ENCODE measurements around the gene CNTN1. TPM values are rescaled to one million over a fixed set of nuclear protein-coding genes. Genes with fewer than 3 reads are reported as not detected.

The CNTN1 gene
- total RNA-seq, 1 experiment from 2014 or later = not detected

DNA sequence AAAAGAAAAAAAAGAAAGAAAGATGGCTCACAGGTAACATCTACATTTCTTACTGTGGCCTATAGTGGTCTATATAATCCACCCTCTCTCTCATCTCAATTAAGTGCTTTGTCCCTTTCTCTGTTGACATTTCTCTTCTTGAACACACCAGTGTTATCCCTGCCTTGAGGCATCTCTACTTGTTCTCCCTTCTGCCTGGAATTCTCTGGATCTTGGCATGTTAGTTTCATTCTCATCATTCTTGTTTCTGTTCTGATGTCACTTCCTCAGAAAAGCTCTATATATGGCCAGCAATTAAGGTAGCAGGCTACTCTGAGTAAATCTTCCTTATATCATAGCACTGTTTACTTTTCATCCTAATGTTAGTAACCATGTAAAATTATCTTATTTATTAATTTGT is 340.1 kb downstream of the CNTN1 start:
- CTCF ChIA-PET = no interaction called here
- no peak for DNase-seq (ENCODE audit: unreplicated experiment)

DNA sequence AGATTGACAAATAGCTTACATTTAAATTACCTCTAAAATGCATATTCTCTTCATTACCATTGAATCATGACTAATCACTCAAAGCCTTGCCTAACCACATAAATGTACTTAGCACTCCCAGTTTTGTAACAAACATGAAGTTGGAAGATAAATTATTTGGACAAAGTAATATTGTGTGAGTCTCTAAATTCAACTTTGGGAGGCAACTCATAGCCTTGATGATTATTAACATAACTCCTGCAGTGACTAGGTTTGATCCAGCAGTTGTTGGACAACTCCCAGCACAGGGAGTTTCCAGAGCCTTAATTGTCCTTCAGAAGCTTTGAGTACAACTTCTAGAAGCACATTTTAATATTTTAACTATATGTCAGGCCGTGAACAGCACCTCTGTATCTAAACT is 342.4 kb downstream of the CNTN1 start:
- Mint-ChIP-seq H3K4me3 (ENCODE audit: unreplicated experiment) (no peak overlapping the region), H3K27me3 (ENCODE audit: insufficient read depth, unreplicated experiment) (peaks cover 36% of the 10 kb centered on the region), H3K27ac (ENCODE audit: low read depth, unreplicated experiment) (no peak overlapping the region), H3K36me3 (ENCODE audit: insufficient read depth, unreplicated experiment) (no peaks in the 10 kb centered on the region), H3K4me1 (ENCODE audit: insufficient read depth, unreplicated experiment) (no peaks in the 10 kb centered on the region), H3K9me3 (ENCODE audit: unreplicated experiment) (no peaks in the 10 kb centered on the region)
- DNase-seq (ENCODE audit: unreplicated experiment) = no peak
- CTCF ChIA-PET = interaction anchor here (0.7 kb wide), 1 partner anchor 1074 kb away, joined by 3 read pairs; no protein-coding TSS in a partner anchor
- POLR2A ChIA-PET = no interaction called here
- no TSS peak for BruUV-seq (replicated peaks)
- intact Hi-C loops (cut with micrococcal nuclease) = no loop called here
- TF ChIP-seq, protein P1, sequence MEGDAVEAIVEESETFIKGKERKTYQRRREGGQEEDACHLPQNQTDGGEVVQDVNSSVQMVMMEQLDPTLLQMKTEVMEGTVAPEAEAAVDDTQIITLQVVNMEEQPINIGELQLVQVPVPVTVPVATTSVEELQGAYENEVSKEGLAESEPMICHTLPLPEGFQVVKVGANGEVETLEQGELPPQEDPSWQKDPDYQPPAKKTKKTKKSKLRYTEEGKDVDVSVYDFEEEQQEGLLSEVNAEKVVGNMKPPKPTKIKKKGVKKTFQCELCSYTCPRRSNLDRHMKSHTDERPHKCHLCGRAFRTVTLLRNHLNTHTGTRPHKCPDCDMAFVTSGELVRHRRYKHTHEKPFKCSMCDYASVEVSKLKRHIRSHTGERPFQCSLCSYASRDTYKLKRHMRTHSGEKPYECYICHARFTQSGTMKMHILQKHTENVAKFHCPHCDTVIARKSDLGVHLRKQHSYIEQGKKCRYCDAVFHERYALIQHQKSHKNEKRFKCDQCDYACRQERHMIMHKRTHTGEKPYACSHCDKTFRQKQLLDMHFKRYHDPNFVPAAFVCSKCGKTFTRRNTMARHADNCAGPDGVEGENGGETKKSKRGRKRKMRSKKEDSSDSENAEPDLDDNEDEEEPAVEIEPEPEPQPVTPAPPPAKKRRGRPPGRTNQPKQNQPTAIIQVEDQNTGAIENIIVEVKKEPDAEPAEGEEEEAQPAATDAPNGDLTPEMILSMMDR (IDR thresholded peaks at IDR 0.05; ENCODE audit: unreplicated experiment) = no peak

More for the DNA sequence above, 340.1 kb downstream of the CNTN1 start:
- TF ChIP-seq, protein P1 (IDR thresholded peaks at IDR 0.05; ENCODE audit: unreplicated experiment) = no peak
- no TSS peak for BruUV-seq (replicated peaks)
- intact Hi-C loops (cut with micrococcal nuclease) = no loop called here
- Mint-ChIP-seq H3K9me3 (ENCODE audit: unreplicated experiment) (no peaks in the 10 kb centered on the region), H3K27ac (ENCODE audit: low read depth, unreplicated experiment) (no peak overlapping the region), H3K36me3 (ENCODE audit: insufficient read depth, unreplicated experiment) (no peaks in the 10 kb centered on the region), H3K27me3 (ENCODE audit: insufficient read depth, unreplicated experiment) (peaks cover 47% of the 10 kb centered on the region), H3K4me3 (ENCODE audit: unreplicated experiment) (no peak overlapping the region), H3K4me1 (ENCODE audit: insufficient read depth, unreplicated experiment) (no peaks in the 10 kb centered on the region)
- POLR2A ChIA-PET = no interaction called here

DNA sequence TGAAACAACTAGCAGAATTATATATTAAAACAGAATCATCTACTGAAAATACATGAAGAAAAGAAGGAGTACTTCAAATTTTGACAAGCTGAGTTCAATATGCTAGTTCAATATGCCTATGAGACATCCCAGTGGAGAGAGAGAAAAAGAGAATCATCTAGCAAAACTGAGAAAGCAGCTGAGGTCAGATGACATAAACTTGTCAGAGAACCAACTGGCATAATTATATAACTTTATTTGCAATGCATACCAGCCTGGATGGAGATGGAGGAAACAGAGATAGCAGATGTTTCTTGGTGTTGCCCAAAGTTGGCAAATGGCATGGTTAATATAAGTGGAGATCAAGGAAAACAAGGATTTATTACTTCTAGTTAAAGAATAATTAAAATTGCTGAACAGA is 347.2 kb downstream of the CNTN1 start:
- H3K36me3 Mint-ChIP-seq (ENCODE audit: insufficient read depth, unreplicated experiment) = no peaks in the 10 kb centered on the region

DNA sequence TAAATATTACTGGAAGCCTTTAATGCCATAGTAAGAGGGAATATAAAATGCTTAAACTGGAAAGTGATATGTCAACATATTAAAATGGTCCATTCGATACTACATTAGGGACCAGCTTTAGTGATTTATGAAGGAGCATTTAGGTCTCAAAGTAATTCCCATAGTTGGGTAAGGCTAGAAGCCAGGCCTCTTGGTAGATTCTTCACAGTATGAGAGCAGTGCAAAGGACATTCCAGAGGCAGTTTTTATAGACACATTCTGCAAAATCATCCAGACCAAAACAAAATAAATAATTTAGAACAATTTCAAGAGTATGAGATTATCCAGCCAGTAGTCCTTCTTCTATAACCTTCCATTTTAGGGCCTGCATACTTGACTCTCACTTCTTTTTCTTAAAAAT is 353.3 kb downstream of the CNTN1 start:
- DNase-seq (ENCODE audit: unreplicated experiment) = no peak
- TF ChIP-seq, protein P1 (IDR thresholded peaks at IDR 0.05; ENCODE audit: unreplicated experiment) = no peak
- no peaks in the 10 kb centered on the region for H3K4me1 Mint-ChIP-seq (ENCODE audit: insufficient read depth, unreplicated experiment)
- no peaks in the 10 kb centered on the region for H3K9me3 Mint-ChIP-seq (ENCODE audit: unreplicated experiment)
- no peak overlapping the region for H3K4me3 Mint-ChIP-seq (ENCODE audit: unreplicated experiment)
- intact Hi-C loops (cut with micrococcal nuclease) = no loop called here
- H3K36me3 Mint-ChIP-seq (ENCODE audit: insufficient read depth, unreplicated experiment) = no peaks in the 10 kb centered on the region
- H3K27ac Mint-ChIP-seq (ENCODE audit: low read depth, unreplicated experiment) = no peak overlapping the region
- BruUV-seq (replicated peaks) = no TSS peak
- ChIA-PET POLR2A (no interaction called here), CTCF (no interaction called here)
- H3K27me3 Mint-ChIP-seq (ENCODE audit: insufficient read depth, unreplicated experiment) = peaks cover under 1% of the 10 kb centered on the region

More for the DNA sequence above, 347.2 kb downstream of the CNTN1 start:
- ChIA-PET CTCF (no interaction called here), POLR2A (no interaction called here)
- no peaks in the 10 kb centered on the region for H3K4me1 Mint-ChIP-seq (ENCODE audit: insufficient read depth, unreplicated experiment)
- no peaks in the 10 kb centered on the region for H3K9me3 Mint-ChIP-seq (ENCODE audit: unreplicated experiment)
- BruUV-seq (replicated peaks) = no TSS peak
- TF ChIP-seq, protein P1 (IDR thresholded peaks at IDR 0.05; ENCODE audit: unreplicated experiment) = no peak
- intact Hi-C loops (cut with micrococcal nuclease) = no loop called here
- peaks cover 24% of the 10 kb centered on the region for H3K27me3 Mint-ChIP-seq (ENCODE audit: insufficient read depth, unreplicated experiment)
- H3K4me3 Mint-ChIP-seq (ENCODE audit: unreplicated experiment) = no peak overlapping the region
- no peak overlapping the region for H3K27ac Mint-ChIP-seq (ENCODE audit: low read depth, unreplicated experiment)
- no peak for DNase-seq (ENCODE audit: unreplicated experiment)
